AG10803 (cell line): ENCODE measurements around the gene U2AF2.
A peak's percentile ranks its signal among the peaks of the same experiment; 100 is the strongest.

Experiments
- DNase-seq: peaks from one replicate; pipeline ENCODE4 v3.0.0; 2010; ENCODE audit warnings: low read depth
- H3K4me3 ChIP-seq: 2 replicates; pipeline ENCODE4 v1.5.1; 2011; ENCODE audit warnings: mild to moderate bottlenecking, low read length, control low read depth
- TF ChIP-seq, protein P1 (sequence below): conservative IDR thresholded peaks from 2 replicates; pipeline ENCODE4 v1.5.1; 2011; ENCODE audit warnings: mild to moderate bottlenecking, low read length, control low read depth, inconsistent platforms

U2AF2 gene

DNA sequence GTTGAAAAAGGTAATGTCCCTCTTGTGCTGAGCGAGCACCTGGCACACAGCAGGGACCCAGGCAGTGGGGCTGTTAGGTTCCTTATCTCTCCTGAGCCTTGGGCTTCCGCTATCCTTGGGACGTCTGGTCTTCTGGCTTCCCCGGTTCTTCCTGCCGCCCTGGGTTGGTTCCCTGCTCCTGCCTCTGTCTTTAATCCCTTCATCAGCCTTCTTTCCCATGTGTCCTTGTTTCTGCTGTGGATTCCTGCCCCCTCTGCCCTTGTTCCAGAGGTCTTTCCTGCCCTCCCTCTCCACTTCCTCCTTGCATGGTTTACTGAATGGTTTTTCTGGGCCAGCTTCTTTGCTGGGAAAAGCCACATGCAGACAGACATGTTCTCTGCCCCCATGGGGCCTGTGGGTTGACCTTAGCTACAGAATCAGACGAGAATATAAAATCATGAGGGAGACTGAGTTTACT is 22.8 kb downstream of the U2AF2 start:
- TF ChIP-seq, protein P1, sequence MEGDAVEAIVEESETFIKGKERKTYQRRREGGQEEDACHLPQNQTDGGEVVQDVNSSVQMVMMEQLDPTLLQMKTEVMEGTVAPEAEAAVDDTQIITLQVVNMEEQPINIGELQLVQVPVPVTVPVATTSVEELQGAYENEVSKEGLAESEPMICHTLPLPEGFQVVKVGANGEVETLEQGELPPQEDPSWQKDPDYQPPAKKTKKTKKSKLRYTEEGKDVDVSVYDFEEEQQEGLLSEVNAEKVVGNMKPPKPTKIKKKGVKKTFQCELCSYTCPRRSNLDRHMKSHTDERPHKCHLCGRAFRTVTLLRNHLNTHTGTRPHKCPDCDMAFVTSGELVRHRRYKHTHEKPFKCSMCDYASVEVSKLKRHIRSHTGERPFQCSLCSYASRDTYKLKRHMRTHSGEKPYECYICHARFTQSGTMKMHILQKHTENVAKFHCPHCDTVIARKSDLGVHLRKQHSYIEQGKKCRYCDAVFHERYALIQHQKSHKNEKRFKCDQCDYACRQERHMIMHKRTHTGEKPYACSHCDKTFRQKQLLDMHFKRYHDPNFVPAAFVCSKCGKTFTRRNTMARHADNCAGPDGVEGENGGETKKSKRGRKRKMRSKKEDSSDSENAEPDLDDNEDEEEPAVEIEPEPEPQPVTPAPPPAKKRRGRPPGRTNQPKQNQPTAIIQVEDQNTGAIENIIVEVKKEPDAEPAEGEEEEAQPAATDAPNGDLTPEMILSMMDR: no peak
- DNase-seq: no peak
- H3K4me3 ChIP-seq: no peak overlapping the region

DNA sequence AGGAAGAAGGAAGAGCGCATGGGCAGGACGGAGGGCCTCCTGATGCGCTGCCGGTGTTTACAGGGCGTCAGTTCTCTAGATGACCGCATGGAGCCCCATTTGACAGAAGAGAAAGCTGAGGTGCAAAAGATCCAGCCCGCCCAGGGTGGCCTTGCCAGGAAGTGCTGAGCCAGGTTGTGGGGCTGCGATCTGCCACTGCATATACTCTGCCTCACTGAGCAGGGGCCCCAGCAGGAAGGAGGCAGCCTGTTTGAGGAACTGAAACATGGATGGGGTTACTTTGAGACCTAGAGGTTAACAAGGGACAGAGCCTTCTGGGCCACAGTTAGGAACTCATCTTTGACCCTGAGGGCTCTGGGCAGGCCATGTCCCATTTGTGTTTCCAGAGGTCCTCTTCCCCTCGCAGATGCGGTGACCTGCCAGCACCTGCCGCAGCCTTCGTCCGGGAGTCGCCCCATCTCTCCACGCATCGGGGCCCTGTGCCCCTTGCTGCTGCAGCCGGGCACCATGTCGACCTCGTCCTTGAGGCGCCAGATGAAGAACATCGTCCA is 23.4 kb downstream of the U2AF2 start:
- TF ChIP-seq, protein P1: no peak
- DNase-seq: no peak
- no peak overlapping the region for H3K4me3 ChIP-seq

DNA sequence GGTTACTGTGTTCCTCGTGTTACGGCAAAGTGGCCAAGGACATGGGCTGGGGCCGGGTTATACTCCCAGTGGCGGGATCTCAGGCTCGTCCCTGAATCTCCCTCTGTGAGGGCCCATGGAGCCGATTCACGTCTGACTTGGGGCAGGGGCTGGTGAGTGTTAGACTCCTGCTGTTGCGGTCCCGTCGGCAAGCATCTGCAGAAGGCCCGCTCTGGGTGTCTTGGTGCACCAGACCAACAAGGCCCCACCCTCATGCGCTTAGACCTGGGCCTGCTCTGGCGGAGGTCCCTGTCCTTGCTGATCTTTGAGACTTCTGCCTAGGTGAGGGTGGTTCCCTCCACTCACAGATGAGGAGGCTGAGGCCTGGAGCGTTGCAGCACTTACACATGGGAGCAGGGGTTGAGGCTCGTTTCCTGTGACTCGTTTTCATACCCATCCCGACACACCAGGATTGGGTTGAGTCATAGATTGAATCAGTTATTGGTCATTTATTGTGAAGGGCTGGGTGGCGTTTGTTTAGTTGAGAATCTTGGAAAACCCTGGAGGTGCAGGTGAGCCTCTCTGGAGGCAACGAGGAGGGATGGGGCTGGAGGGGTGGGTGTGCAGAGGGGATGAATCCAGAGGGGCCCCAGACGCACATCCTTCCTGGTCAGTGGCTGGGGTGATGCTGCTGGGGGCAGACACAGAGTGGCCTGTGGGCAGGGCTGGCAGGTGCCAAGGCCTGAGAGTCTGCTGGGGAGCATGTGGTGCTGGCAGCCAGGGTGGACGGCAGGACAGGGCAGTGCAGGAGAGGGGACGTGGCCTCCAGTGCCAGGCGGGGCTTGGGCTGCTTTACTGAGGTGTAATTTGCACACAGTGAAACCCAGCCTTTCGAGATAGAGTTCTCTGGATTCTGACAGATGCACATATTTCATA is 24.8 kb downstream of the U2AF2 start:
- DNase-seq: no peak
- H3K4me3 ChIP-seq: no peak overlapping the region
- TF ChIP-seq, protein P1: no peak

DNA sequence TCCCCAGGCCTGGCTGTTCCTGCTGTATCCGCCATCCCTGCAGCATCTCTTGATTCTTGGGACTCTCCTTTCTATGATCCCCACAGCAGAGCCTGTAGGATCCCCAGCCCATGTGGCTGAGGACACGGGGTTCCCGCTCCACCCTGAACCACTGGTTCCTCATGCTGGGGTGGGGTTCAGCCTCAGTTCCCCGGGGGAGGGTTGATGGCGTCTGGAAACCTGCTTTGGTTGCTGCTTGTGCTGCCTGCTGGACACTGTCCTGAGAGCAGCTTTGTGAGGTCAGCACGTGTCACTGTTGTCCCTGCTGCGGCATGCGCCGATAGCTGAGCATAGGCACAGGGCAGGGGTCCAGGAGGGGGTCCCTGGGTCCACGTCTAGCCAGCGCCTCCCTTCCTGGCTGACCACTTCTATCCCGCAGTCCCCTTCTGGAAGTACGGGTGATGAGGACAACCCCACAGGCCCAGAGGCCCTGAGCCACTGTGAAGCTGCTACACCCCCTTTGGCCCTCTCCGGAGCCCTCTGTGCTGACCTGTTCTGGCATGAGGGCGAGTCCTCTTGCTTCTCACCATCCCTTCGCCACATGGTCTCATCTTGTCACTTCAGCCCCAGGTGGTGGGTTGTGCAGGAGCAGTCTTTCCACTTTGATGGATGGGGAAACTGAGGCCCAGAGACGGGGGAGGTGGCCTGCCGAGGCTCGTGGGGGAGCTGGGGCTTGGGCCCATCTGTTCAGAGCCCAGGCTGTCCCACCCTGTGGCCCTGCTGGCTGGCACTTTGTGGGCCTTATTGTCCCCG is 25.7 kb downstream of the U2AF2 start:
- no peak overlapping the region for H3K4me3 ChIP-seq
- DNase-seq: no peak
- TF ChIP-seq, protein P1: no peak

DNA sequence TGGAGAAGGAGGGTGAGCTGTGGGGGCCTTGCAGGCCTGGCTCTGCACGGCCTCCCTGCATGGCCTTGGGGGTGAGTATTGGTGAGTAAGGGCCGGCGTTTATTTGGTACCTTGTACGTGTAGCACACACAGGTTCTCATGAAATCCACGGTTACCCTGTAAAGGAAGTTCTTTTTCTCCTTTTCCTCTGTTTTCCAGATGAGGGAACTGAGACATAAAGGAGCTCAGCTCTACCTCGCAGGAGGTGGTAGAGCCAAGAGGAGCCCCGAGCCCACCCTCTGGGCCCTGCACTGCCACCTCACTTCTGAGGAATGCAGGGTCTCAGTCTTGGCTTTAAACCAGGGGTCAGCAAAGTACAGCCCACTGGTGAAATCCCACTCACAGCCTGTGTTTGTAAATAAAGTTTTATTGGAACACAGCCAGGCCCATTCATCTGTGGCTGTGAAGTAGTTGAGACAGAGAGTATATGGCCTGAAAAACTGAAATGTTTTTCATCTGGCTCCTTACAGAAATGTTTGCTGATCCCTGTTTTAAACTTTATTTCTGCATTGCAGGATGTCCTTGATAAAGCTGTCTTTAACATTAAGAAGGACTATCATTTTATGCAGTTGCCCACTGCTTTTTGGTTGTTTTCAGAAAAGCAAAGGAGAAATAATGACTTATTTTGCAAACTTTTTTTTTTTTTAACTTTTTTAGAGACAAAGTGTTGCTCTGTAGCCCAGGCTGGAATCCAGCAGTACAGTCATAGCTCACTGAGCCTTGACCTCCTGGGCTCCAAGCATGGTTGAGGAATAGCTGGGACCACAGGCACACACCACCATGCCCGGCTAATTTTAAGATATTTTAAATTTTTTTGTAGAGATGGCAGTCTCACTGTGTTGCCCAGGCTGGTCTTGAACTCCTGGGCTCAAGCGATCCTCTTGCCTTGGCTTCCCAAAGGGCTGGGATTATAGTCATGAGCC is 26.6 kb downstream of the U2AF2 start:
- TF ChIP-seq, protein P1: no peak
- H3K4me3 ChIP-seq: no peak overlapping the region
- DNase-seq: peak; percentile 15
